ENCODE data around the gene TNFAIP8L3.
"Not testable (repeated sequence)": the region's sequence is repeated elsewhere in the genome, so short reads cannot be mapped to it uniquely, and the experiment has no call there.

Gene TNFAIP8L3

DNA sequence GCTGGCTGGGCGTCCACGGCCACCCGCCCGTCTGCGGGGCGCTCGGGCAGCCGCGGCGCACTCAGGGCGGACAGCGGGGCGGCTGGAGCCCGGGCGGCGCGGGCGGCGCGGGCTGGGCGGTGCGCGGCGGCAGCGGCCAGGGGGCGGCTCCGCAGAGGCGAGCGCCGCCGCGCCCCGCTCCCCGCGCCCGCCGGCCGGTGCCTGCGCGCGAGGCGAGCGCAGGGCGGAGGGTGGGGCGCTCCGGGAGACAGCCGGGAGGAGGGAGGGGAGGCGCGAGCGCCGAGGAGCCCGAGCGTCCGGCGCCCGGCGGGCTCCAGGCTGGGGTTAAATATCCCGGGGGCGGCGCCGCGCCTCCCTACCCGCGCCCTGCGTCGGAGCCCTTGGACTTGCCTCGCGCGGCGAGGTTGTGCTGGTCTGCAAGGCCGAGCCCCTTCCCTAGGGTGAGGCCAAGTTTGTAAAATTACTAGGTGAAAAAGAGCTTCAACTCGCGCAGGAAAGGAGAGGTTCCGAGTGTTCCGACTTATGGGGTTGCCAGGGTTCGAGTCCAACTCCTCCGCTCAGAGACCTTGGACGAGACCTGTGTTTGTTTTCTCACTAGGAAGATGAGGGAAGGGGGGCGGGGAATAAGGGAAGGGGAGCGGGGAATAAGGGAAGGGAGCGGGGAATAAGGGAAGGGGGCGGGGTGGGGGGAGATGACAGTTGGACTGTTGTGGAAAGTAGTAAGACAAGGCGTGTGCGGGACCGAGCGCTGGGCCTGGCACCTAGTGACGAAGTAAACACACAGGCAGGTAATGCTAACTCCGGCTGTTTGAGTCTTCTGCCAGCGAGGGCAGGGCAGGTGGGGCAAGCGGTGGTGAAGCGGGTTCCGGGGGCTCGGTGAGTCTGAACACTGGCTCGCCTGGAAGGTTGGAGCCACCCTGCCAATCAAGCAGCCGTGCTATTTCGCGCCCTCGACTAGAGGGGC is at the start of gene TNFAIP8L3:
TSS of gene TNFAIP8L3 (minus strand) at position 301 of the 964 bp plus-strand sequence. CDS start 311 bp downstream, outside the sequence.
- DNase-seq: no peak

DNA sequence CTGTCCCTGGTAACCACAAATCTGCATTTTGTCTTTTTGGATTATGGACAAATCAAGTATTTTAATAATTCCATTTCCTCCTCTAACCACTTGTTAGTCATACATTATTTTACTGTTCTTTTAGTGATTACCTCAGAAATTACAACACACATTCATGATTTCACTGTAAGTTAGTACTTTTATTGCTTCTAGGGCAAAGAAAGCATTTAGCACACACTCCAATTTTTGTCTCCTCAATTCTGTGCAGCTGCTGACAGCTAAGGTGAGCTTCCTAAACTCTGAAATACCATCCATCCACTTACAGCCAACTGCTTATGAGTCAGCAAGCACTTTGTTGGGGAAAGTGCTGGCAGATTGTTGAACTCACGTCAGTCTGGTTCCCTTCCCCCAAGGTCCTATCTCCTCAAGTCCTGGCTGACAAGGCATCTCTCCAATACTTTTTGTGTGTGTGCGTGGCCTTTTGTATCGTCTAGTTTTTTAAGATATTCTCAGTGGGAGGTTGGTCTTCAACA is 49.4 kb upstream of the TNFAIP8L3 start:
- no peak for DNase-seq

DNA sequence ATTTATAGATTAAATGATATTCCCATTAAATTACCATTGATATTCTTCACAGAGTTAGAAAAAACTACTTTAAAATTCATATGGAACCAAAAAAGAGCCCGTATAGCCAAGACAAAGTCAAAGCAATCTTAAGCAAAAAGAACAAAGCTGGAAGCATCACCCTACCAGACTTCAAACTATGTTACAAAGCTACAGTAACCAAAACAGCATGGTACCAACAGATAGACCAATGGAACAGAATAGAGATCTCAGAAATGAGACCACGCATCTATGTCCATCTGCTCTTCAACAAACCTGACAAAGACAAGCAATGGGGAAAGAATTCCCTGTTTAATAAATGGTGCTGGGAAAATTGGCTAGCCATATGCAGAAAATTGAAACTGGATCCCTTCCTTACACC is 45.6 kb upstream of the TNFAIP8L3 start:
- not testable (repeated sequence) for DNase-seq

DNA sequence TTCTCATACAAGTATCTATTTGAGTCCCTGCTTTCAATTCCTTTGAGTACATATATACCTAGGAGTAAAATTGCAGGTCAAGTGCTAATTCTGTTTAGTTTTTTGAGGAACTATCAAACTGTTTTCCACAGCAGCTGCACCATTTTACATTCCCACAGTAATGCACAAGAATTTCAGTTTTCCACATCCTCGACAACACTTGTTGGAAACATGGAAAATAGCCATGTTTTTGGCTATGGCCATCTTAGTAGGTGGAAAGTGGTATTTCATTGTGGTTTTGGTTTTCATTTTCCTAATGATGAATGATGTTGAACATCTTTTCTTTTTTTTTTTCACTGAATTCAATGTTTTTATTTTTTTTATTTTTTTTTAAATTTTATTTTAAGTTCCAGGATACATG is 44.4 kb upstream of the TNFAIP8L3 start:
- DNase-seq: no peak

DNA sequence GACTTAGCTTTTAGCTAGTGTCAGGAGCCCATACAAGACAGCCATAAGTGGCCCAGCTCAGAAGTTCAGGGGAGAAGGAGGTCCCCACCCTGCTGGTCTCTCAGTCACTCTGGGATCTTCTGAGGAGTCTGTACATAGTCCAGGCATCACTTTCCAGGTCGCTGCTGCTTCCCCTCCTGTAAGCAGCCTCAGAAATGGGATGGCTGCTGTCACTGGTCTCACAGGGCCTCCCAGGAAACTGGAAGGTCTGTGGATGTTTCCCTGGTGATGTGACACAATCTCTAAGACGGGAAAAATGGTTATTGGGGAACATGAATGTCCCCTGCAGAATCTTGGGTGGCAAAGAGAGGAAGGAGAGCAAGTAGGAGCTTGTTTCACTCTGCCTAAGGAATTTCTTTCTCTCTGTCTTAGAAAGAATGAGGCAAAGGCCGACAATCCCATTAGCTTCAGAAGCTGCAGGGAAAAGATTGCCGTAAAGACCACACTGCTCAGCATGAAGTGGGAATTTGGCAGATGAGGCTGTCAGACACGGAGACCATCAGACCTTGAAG is 43.2 kb upstream of the TNFAIP8L3 start:
- DNase-seq: no peak

DNA sequence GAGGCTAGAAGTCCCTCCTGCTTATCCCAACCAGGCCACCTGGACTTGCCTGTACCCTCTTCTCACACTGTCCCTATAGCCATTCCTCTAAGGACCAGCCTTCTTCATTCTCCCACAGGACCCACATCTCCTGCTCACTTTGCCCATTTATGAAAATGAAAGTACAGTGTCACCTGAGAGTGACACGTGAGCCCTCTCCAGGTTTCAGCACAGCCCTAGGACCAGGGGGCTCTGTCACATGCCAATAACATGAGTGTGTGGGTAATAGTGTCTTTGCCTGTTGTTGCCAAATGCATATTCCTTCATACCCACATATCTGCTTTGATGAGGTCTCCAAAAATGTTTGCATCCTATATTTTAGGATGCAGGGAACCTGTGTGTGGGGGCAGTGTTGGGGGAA is 42.3 kb upstream of the TNFAIP8L3 start:
- no peak for DNase-seq

DNA sequence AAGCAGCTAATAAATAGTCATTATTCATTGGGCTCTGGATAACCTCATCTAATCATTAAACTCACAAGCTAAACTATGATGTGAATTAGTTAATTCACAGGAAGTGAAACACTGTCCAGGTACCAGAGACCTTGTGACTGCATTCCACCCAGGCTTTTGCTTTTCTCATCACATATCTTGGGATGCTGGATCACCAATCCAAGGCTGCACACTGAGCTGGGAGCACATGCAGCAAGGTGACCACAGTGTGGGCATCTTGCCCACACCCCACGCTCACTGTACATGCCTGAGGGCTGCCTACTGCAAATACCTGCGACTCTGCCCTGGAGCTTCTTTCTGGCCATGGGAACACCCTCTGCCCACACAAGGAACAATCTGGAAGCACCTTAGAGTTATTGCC is 40.6 kb upstream of the TNFAIP8L3 start:
- no peak for DNase-seq

DNA sequence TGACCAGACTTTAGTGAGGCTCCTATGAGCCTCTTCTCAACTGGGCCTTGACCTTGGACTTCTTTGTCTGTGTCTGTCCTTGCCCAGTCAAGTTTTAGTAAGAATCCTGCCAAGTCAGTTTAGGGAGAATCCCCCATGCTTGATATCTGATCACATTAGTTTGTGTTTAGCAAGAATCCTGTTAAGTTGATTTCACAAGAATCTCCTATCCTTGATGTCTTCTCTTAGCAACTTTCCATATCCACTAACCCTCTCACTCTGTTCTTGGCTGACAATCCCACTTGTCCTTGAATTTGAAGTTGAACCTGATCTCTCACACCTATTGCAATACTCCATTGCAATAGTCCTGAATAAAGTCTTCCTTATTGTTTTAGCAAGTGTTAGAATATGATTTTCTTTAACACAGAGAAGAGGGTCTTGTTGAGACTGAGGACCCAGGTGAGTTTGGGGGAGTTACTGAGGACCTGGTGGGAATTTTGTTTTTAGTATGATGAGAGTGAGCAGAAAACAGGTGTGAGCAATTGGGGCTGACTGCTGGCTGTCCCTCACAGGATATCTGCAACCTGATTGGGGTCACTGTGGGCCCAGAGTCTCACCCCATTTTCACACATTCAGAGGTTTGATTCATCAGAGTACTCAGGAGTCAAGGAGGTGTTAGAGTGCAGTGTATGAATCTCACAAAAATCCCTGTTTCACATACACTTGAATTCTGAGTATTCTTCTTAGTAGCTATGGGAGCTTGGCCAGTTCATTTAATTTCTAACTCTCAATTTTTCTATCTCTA is 39.9 kb upstream of the TNFAIP8L3 start:
- DNase-seq: no peak

DNA sequence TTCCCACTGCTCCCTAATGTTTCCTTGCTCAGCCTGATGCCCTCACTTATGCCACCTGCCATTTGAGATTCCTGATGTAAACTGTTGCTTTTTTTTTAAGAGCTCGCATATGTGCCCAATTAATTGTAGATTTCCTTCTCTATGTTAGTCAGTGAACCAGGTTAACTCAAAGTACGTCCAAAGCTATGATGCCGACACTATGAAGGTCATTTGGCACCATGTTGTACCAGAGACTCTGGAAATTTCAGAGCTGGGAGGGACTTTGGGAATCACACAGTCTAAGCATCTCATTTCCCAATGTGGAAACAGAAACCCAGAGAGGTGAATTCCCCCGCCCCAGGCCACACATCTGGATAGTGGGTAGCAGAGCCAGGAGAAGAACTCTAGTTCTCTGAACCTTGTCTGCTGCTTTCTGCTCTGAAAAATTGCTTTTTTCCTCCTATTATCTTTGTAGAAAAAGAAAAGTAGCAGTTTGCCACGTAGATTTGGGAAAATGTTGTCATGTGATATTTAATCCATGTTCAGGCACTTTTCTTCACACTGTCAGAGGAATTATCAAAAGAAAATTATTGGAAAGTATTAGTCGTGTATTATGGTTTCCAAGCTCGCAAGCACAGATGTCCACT is 38.5 kb upstream of the TNFAIP8L3 start:
- no peak for DNase-seq

DNA sequence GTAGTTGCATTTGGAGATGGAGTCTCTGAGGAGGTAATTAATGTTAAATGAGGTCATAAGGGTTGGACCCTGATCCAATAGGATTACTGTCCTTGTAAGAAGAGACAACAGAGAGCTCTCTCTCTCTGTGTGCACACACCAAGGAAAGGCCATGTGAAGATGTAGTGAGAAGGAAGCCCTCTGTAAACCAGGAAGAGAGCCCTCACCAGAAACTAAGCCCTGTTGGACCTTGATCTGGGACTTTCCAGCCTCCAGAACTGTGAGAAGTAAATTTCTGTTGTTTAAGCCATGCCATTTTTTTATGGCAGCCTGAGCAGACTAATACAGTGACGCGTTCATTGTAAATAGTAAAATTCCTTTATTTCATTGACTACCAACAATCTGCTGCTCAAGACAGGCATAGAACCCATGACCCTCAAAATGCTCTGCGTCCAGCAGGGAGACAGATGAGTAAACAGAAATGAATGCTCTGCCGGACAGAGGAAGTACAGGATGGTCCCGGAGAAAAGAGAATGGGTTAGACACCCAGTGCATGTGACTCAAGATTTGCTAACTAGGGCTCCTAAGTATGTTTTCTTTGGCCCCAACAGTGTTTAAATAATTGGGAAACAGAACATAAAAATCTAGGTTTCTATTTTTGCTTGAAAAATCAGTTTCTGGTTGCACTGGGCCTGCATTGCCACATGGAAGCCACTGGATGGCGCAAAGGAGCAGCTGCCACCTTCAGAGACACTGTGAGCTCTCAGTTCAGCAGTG is 37.9 kb upstream of the TNFAIP8L3 start:
- peak in 1 of 2 experiments; percentile 24 for DNase-seq

DNA sequence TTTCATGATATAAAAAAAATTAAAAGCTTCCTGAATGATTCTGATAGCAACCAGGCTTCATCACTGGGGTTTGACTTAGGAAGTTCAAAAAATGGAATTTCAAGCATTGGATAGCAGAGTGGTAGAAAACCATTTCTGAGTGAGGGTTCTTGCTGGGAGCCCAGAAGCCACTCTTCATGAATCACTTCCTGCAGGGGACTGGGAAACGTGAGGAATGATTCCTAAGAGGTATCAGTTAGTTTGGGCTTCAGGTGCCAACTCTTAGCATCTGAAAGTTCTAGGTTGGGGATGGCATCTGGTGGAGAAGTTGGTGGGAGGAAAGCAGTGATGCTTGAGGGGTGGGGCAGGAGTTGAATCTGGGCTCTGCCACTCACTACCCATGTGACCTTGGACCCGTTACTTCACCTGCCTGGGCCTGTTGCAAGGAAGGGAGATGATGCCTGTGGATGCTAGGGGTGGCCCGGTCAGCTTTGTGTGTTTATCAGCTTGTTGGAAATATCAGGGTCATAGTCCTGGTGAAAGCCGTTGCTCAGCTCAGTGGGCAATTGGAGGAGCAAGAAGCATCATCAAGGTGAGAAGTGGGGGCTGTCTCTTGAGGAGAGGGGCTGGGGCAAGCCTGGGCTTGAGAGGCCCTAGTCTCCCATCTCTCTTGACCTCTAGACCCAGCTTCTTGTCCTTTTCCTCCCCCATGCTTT is 37.0 kb upstream of the TNFAIP8L3 start:
- DNase-seq: no peak

DNA sequence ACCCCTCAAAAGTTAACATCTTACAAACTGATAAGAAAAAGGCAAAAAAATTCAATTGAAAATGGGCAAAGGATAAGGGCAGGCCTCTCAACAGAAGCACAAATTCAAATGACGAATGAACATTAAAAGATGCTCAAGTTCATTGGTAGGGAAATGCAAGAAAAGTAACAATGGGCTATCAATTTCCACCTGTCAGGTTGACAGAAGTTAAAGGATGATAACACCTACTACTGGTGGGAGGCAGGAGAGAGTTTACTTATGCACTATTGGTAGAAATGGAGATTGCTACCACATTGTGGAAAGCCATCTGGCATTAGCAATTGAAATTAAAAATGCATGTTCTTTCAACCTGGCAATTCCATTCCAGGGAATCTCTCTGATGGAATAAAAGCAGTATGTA is 35.6 kb upstream of the TNFAIP8L3 start:
- DNase-seq: no peak

DNA sequence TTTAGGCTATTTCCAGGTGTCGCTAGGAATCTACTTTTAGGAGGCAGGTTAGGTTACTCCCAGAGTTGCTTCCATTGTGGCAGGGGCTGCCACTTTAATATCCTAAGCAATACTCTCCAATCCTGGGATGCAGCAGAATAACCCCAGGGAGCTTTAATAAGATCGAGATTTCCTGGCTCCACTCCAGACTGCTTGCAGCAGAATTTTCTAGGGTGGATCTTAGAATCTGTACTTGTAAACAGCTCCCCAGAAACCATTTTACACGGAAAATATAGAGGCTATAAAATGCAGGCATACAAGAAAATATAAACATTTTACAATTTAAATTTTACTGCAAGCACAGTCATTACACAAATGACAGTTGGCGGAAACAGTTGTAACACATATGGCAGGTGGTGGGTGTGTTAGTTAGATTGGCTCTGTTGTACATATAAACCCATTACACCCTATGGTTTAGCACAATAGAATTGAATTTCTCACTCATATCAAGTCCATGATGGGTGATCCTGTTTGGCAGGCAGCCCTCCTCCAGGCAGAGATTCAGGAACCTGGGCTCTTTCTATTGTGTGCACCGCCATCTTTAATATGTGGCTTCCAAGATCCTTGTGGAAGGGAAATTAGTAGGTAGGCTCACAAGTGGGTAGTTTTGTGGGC is 35.0 kb upstream of the TNFAIP8L3 start:
- DNase-seq: no peak

DNA sequence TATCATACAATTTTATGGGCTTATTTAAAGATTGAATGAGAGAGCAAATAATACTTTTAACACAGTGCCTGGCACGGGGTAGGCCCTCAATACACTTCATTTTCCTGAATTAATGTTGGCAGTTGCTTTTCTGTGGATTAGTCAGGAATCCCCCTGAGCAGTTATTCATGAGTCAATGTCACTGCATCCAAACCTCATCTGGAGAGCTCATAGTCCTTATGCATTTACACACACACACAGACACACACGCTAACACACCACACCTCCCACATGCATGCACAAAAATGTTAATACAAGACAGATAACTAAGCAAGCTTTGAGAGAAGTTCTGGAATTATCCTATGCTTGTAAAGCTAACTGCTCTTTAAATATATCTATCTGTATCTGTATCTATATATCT is 34.0 kb upstream of the TNFAIP8L3 start:
- DNase-seq: no peak

DNA sequence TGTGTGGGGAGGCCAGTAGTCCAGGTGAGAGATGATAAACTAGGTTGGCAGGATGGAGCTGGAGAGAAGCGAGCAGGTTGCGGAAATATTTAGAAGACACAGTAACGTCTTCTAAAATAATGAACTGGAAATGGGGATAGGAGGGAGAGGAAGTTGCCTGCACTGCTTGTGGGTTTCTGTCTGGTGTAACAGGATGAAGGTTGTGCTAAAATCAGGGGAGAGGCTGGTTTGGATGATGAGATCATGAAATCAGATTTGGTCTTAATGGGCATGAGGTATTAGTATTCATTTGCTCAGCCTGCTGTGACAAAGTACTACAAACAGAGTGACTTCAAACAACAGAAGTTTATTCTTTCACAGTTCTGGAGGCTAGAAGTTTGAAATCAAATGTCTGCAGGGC is 32.1 kb upstream of the TNFAIP8L3 start:
- DNase-seq: no peak

DNA sequence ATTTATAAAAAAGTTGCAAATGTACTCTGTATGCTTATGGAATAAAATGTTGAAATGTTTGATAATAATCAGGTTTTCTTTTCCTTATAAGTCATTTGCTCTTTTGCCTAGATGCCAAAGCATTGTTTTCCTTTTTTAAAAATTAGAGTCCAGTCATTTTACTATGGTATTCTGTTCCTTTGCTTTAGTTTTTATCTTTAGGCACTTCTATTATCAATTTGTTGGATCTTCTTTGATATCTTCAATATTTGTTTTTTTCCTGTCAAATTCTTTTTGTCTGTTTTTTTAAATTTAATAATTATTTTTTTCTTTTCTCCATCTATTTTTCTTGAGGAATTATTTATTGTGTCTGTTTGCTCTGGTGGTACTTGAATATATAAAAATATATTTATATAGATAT is 28.3 kb upstream of the TNFAIP8L3 start:
- DNase-seq: not testable (repeated sequence)

DNA sequence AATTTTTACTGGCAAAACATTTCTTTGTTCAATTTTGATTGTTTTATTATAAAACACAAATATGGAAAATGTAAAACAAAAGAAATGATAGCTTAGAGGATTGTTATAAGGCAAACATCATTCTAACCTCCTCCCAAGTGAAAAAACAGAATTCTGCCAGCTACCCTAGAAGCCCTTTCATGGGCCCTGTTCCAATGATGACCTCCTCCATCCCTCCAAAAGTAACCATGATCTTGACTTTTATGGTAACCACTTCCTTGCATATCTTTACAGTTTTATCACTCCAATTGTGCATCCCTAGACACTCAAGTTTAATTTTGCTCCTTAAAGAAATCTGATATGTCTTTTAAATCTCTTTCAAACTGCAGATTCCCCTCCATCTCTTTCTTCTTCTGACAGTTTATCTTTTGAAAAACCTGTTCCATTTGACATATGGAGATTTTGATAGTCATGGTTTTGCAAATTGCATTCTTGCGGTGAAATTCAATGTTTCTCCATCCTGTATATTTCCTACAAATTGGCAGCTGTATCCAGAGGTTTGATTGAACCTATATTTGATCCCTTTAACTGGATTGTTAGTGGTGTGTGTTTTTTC is 27.0 kb upstream of the TNFAIP8L3 start:
- no peak for DNase-seq

DNA sequence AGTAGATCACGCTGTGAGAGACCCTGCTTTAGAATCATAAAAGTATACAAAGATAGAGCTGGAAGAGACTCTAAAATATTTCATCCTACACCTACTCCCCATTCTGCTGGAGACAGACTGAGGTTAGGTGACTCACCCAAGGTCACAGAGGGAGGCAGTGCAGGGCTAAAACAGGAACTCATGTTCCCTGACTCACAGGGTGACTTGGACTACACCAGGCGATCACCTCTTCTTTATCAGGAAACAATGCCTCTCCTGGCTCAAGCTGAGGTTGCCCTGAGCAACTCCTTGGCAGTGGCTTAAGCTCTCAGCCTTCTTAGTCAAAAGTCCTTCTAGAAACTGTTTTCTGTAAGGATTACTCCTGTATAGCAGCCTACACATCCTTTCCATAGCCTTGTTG is 26.4 kb upstream of the TNFAIP8L3 start:
- DNase-seq: peak in 1 of 2 experiments; percentile 19

DNA sequence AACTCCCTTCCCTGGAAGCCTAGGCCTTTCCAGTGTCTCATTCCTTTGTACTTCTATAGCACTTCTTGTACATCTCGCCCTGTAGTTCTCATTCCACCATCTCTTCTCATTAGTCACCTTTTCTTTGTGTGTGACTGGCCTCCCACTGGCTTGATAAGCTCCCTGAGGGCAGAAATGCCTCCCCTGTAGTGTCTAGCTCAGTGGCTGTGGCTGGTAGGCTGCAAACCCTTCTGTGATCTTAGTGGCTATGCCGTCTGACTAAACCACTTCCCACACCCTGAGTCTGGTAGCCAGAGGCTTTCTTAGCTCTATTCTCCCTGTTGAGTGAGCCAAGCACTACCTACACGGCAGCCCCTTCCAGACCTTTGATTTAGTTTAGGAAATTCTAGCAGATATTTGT is 24.4 kb upstream of the TNFAIP8L3 start:
- DNase-seq: no peak

DNA sequence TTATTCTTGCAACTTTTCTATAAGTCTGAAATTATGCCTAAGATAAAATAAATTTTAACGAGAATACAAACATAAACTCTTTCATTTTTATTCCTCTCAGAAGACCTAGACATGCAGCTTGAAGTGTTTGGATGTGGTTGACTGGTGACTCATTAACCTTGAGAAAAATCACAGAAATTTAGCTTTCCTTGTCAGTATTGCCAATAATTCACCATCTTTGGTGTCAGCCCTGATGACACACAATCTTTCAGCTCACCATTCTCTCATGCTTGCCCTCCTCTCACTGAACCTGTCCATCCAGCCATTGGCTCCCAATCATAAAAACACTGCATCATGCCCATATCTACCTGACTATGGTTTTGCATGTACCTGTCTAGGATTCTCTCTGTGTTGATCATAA is 22.6 kb upstream of the TNFAIP8L3 start:
- DNase-seq: no peak

Data from activated T-cell treated with anti-CD3 and anti-CD28 coated beads, Interleukin-2, amount 50 U/mL, for 48 hours (primary cell).